SU-DHL-6 (cell line): ENCODE results near the gene MAPKAPK3.

Source experiments
- H2AFZ ChIP-seq: fragments of 200-600 bp; sonication (generic); 2 replicates; pipeline ENCODE4 v1.6.1; 2014; ENCODE audit warnings: low read depth, mild to moderate bottlenecking, moderate library complexity, mixed read lengths, antibody characterized with exemption, low read length; ENCODE audit not compliant: severe bottlenecking
- H3F3A ChIP-seq: fragments of 200-600 bp; shearing (Covaris generic); 2 replicates; pipeline ENCODE4 v1.6.0; 2016; ENCODE audit warnings: antibody characterized with exemption, mild to moderate bottlenecking; ENCODE audit not compliant: insufficient read depth
- H3K27ac ChIP-seq: fragments of 200-600 bp; sonication (generic); 2 replicates; pipeline ENCODE4 v1.5.1; 2016; ENCODE audit warnings: low read depth, mild to moderate bottlenecking, low read length, moderate library complexity, mixed read lengths
- H3K27me3 ChIP-seq: fragments of 200-600 bp; sonication (generic), shearing (Covaris generic); 2 replicates; pipeline ENCODE4 v1.6.0; 2014; ENCODE audit warnings: mild to moderate bottlenecking, low read length
- H3K36me3 ChIP-seq: fragments of 200-600 bp; sonication (generic); 2 replicates; pipeline ENCODE4 v1.6.1; 2014; ENCODE audit warnings: mild to moderate bottlenecking, low read length, mixed read lengths
- H3K4me2 ChIP-seq: fragments of 300-600, 200-600 bp; shearing (Covaris generic), sonication (generic); 2 replicates; pipeline ENCODE4 v1.6.0; 2014; ENCODE audit warnings: low read length, low read depth, mild to moderate bottlenecking; ENCODE audit not compliant: poor library complexity, severe bottlenecking
- H3K4me3 ChIP-seq: fragments of 200-600 bp; sonication (generic); 2 replicates; pipeline ENCODE4 v1.5.1; 2014; ENCODE audit warnings: antibody characterized with exemption, low read length, mild to moderate bottlenecking, mixed read lengths; ENCODE audit not compliant: insufficient read depth, poor library complexity, severe bottlenecking
- H3K79me2 ChIP-seq: fragments of 200-600 bp; sonication (generic); 2 replicates; pipeline ENCODE4 v1.6.1; 2014; ENCODE audit warnings: mild to moderate bottlenecking, low read length, moderate library complexity; ENCODE audit not compliant: insufficient read depth
- H3K9ac ChIP-seq: fragments of 200-600 bp; sonication (generic); 2 replicates; pipeline ENCODE4 v1.7.0; 2014; ENCODE audit warnings: mild to moderate bottlenecking, low read length
- H3K9me2 ChIP-seq: fragments of 200-600 bp; sonication (generic); replicated peaks from 2 replicates; pipeline ENCODE4 v1.6.1; 2014; ENCODE audit warnings: low read length; ENCODE audit not compliant: insufficient read depth
- H3K9me3 ChIP-seq: fragments of 200-600 bp; sonication (generic); 2 replicates; pipeline ENCODE4 v1.6.1; 2014; ENCODE audit warnings: low read length, mixed read lengths; ENCODE audit not compliant: insufficient read depth
- H4K20me1 ChIP-seq: fragments of 200-600 bp; sonication (generic); 2 replicates; pipeline ENCODE4 v1.6.1; 2014; ENCODE audit warnings: low read depth, mild to moderate bottlenecking, antibody characterized with exemption, low read length, moderate library complexity, mixed read lengths
- CTCF ChIP-seq: fragments of 200-600 bp; sonication (generic); IDR thresholded peaks from one replicate; pipeline ENCODE4 v1.5.1; 2017; ENCODE audit warnings: antibody characterized with exemption, mild to moderate bottlenecking, low read length, moderate library complexity; ENCODE audit not compliant: insufficient read depth, poor library complexity, severe bottlenecking
- EZH2phosphoT487 ChIP-seq: fragments of 200-600 bp; sonication (generic), shearing (Covaris generic); conservative IDR thresholded peaks from 2 replicates; pipeline ENCODE4 v1.6.1; 2018; ENCODE audit warnings: mild to moderate bottlenecking, antibody characterized with exemption, low read length, moderate library complexity, mixed read lengths

Gene MAPKAPK3

DNA sequence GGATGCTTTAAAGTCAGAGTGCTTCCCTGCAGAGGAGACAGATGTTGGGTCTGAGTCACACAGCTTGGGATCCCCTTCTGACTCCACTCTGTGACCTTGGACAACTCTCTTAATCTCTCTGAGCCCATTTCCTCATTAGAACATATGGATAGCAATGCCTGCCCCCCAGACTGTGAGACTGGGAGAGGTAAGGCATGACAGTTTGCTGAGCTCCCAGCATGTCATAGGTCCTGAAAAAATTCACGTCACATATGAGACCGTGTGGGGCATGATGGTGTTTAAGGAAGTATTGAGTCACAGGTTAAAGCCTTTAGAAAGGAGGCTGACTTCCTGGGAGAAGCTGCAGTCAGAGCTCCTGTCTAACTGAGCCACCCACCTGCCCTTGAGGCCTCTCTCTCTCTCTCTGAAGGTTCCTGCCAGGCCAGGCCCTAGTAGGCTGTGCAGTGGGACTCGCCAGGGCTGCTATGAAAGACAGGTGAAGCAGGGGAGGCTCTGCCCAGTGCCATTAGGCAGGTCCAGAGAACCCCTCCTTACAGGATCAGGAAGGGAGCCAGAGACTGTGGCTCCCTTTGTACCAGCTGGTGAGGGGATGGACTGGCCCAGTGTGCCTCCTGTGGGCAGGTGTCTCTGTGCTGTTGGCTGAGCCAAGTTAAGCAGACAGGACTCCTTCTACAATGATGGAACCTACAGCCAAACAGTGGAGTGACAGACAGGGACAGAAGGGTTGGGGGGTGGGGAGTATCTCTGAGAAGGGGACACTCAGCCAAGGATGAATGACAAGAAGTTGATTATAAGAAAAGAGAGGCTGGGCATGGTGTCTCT is 38.3 kb downstream of the MAPKAPK3 start:
- TF ChIP-seq EZH2phosphoT487 (no peak), CTCF (no peak)
- Histone ChIP-seq H3K4me3 (no peak overlapping the region), H3K27ac (no peak overlapping the region), H3F3A (no peaks in the 10 kb centered on the region), H3K36me3 (no peaks in the 10 kb centered on the region), H3K4me2 (no peak overlapping the region), H3K27me3 (no peaks in the 10 kb centered on the region), H4K20me1 (no peaks in the 10 kb centered on the region), H2AFZ (no peak overlapping the region), H3K9me2 (no peaks in the 10 kb centered on the region), H3K9me3 (no peaks in the 10 kb centered on the region), H3K79me2 (no peaks in the 10 kb centered on the region), H3K9ac (no peak overlapping the region)

- no peak for TF ChIP-seq EZH2phosphoT487
- TF ChIP-seq CTCF = no peak
- no peaks in the 10 kb centered on the region for H4K20me1 ChIP-seq
- no peaks in the 10 kb centered on the region for H3K27me3 ChIP-seq
- H3F3A ChIP-seq = no peaks in the 10 kb centered on the region
- no peaks in the 10 kb centered on the region for H3K9me3 ChIP-seq
- no peak overlapping the region for H3K9ac ChIP-seq
- H3K4me3 ChIP-seq = no peak overlapping the region
- H2AFZ ChIP-seq = no peak overlapping the region
- H3K9me2 ChIP-seq = no peaks in the 10 kb centered on the region
- no peak overlapping the region for H3K27ac ChIP-seq
- H3K79me2 ChIP-seq = no peaks in the 10 kb centered on the region
- H3K4me2 ChIP-seq = no peak overlapping the region
- no peaks in the 10 kb centered on the region for H3K36me3 ChIP-seq
These were observed 39.7 kb downstream of the MAPKAPK3 start for GRCh38 chr3:50656417-50657195.

DNA sequence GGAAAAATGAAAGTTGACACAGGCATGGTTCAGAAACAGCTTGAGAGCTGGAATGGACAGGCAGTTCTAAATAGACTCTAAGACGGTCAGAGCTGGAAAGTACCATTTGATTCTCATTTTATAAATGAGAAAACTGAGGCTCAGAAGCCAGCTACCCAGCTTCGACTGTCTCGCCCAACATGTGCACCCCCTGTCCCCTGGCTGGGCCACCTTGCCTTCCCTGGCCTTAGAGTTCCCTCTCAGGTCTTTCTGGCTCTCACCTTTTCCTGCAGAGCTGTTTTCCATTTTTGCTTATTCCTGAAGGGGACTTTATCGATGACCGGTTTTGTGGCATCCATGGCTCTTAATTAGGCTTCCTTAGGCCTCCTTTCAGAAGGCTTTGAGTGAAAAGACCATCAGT is 40.5 kb downstream of the MAPKAPK3 start:
- no peaks in the 10 kb centered on the region for H3F3A ChIP-seq
- H3K9me3 ChIP-seq = no peaks in the 10 kb centered on the region
- H3K27me3 ChIP-seq = no peaks in the 10 kb centered on the region
- no peak overlapping the region for H3K4me3 ChIP-seq
- H4K20me1 ChIP-seq = no peaks in the 10 kb centered on the region
- H3K27ac ChIP-seq = no peak overlapping the region
- H3K79me2 ChIP-seq = no peaks in the 10 kb centered on the region
- H3K36me3 ChIP-seq = no peaks in the 10 kb centered on the region
- H2AFZ ChIP-seq = no peak overlapping the region
- TF ChIP-seq CTCF (no peak), EZH2phosphoT487 (no peak)
- no peak overlapping the region for H3K9ac ChIP-seq
- H3K9me2 ChIP-seq = no peaks in the 10 kb centered on the region
- H3K4me2 ChIP-seq = no peak overlapping the region
